Left ventricle myocardium superior (tissue), 1 donor: ENCODE data around the gene ADGRB3. TPM values are rescaled to one million over a fixed set of nuclear protein-coding genes. Genes with fewer than 3 reads are reported as not detected.
A peak's percentile ranks its signal among the peaks of the same experiment; 100 is the strongest.

Source experiments
- ATAC-seq: fragments of 200-7000 bp; cut with Tn5 transposase; one replicate; pipeline ENCODE4 v1.9.1; 2020; ENCODE audit warnings: mild to moderate bottlenecking, moderate library complexity
- DNase-seq: peaks from one replicate; pipeline ENCODE4 v3.0.0-alpha.2; 2020
- intact Hi-C: fragments of 100-400 bp; cut with micrococcal nuclease; formaldehyde crosslinking; loops from one replicate; pipeline ENCODE4 v1.11.0; 2022
- total RNA-seq: library from RNA; stranded (reverse); fragmentation: NEBNext Ultra II Directional; extraction: Animal tissue kit (Norgen Biotek cat#: 25700); gene quantifications from one replicate; pipeline ENCODE4 v1.2.1, GENCODE V29; 2021
- donor health status: DM: no; HTN: yes; CAD: no; lungs with severe emphysema.

Gene ADGRB3
- total RNA-seq, 1 donor from 2014 or later = 0.89 TPM

DNA sequence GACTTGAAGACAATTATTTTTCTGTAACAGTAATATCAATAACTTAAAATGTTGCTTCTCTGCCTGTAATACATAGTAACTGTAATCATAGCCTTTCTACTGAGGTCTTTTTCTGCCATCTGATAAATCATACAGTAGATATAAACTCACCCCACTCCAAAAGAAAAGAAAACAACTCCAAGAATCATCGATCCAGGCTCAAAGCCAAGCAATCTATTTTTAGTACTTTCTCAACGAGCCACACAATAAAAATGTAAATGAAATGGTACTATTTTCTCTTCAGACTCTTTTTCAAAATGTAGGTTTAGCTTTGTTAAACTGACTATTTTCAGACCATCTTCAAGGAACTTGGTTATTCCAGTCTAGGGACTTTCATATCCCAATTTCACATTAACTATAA lies 493.3 kb downstream of the ADGRB3 start:
- ATAC-seq (no peak), DNase-seq (no peak)
- intact Hi-C loops = no loop called here

DNA sequence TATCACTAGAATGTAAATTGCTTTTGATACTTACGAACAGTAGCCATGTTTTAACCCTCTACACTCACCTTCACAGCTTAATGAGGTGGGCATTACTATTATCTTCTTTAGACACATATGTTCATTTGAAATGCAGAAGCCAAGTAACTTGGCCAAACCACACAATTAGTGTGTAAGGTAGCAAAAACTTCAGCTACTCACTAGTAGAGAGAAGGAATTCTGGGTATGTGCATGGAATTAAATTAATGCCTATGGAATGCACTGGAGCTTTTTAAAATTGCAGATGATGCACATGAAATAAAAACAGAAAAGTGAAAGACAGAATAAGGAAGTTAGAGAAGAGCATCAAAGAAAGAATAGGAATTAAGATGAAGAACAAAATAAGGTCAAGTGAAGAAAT lies 494.0 kb downstream of the ADGRB3 start:
- DNase-seq = no peak
- no peak for ATAC-seq
- intact Hi-C loops = no loop called here

DNA sequence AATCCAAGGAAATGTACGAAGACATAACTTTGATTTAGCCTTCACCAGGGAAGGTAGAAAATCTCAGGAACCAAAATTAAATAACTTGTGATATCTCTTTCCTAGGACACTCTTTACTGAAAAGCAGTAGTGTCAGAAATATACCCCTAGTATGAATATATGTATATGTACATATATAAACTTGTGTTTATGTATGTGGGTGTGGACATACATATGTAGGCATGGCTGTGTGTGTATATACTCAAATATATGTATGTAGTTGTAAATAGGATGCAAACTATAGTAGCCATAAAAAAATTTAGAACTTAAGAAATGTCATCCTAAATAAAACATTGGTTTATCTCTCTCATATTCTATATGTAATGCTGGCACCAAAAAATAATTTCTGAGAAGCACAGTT lies 500.8 kb downstream of the ADGRB3 start:
- ATAC-seq = no peak
- intact Hi-C loops = no loop called here
- no peak for DNase-seq

DNA sequence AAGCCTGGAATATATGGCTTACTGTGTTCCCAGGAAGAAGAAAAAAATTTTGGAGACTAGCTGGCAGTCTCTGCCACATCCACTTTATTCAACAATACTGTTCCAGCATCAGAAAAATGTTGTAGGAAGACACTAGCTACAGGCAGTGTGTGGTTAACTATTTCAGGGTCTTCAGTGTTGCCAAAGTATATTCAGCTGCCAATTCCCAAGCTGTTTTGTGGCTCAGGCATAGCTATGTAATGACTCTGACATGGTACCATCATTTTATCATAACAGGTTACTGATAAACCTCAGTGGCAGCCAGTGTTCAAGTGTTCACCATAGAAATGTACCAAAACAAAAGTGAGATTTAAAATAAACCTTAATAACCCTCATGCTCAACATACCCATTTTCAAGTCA lies 503.1 kb downstream of the ADGRB3 start:
- intact Hi-C loops = no loop called here
- DNase-seq = no peak
- ATAC-seq = peak; percentile 94

DNA sequence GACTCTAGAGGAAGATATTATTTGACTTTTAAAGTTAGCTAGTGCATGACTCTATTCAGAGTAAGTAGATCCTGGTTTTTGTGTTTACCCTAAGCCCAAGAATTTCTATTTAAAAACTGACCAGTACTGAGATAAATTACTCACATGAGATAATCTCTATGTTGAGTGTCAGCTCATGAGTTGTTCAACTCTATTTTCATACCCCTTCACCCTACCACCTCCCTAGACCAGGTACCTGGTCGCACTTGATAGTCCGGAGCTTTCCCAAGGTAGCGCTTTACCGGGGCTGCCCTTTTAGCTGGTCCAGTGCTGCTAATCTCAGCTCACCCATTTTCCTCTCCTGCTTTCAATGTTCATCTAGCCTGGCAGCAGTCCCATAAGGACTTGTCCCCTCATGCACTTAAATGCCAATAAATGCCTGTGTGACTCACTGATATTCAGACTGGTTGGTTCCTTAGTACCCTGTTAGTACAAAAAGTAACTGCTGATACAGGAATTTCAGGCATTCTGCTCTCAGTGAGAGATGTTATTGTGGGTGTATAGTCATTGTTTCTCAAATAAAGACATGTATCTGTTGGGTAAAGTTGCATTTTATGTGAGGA lies 503.9 kb downstream of the ADGRB3 start:
- intact Hi-C loops = no loop called here
- peak; percentile 38 for DNase-seq
- peak; percentile 90 for ATAC-seq

DNA sequence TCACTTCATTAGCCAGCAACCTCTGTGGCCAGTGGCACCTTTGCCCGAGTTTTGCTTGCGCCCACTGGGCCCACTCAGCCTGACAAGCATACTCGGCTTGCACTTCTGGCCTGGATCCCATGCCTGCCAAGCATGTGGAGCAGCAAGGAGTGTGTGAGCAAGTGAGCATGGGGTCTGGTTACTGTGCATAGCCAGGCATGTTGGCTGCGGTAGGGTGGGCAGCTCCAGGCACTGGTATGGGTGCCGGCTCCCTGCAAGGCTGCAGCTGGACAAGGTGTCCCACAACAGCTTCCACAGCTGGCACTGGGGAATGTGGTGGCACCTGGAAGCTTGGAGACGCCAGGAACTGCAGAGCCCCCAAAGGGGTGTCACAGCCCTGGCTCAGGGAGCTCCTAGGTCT lies 510.0 kb downstream of the ADGRB3 start:
- intact Hi-C loops = no loop called here
- DNase-seq (no peak), ATAC-seq (no peak)

DNA sequence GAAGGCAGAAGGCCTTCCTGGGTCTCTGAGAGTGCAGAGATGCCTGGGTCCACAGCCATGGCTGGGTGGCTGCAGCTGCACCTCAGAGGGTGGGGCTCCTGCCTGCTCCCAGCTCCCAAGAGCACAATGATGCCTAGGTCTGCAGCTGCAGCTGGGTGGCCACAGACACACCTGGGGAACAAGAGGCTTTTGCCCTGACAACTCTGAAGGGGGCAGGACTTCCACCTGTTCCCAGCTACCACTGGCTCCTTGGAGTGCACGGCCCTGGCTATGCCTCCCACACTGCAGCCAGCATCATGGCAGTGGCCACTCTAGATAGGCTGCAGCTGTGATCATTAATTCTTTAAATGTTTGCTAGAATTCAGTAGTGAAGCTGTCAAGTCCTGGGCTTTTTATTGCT lies 511.3 kb downstream of the ADGRB3 start:
- intact Hi-C loops = no loop called here
- no peak for DNase-seq
- ATAC-seq = no peak

DNA sequence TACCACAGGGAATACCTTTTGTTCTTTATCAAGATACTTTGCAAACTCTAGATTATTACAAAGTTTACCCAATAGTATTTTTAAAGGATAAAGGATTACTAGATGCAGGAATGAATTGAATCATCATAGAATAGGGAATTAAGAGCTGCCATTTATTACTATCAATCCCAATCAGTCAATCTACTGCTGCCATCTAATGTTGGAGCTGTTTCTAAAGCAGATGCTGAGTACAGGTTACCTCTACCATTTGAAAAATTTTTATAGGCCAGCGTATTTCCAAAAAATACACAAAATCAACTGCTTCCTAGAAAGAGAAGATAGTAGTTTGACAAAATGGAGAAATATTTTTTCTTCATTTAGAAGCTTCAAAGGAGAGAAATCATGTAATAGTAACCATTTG lies 520.4 kb downstream of the ADGRB3 start:
- DNase-seq (no peak), ATAC-seq (no peak)
- intact Hi-C loops = no loop called here

DNA sequence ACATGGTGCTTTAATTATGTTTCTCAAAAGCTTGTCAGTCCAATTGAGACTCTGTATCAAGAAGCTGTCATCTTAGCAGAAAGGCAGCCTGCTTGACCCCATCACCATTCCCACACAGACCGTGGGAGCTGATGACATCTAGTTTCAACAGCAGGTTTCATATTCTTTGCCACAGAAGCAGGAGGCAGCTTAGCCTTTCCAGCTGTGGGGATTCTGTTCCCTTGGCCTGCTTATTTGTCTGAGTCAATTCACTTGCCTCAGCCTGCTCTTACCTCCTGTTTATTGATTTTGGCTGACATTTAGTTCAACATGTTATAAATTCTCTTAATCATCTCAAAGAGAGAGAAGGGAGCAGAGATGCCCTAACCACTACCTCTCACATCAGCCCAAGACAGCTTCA lies 527.7 kb downstream of the ADGRB3 start:
- intact Hi-C loops = no loop called here
- ATAC-seq (peak; percentile 46), DNase-seq (no peak)

DNA sequence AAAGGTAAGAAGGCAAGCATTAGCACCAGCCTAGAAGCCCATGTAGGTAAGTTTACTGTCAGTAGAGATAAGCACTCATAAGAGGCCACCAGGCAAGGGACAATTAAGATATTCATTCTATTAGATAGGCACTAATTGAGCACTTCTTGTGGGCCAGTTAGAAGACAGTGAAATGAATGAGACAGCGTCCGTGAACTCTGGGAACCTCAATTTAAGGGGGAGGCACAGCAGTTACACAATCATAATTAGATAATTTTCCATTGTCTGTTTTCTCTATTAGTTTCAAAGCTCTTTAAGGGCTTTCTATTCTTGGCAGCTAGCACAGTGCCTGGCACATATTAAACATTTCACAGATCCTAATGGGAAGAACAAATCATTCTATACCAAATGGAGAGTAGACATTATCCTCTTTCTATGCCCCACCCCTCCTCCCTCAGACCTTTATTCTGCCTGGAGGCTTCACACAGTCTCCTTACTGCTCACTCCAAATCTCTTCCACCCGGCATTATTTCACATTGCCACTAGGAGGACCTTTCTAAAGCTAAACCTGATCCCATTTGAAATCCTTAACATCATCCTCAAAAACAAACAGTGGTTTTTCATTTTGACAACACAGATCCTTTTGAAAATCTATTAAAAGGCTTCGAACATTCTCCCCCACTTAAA lies 529.6 kb downstream of the ADGRB3 start:
- DNase-seq (no peak), ATAC-seq (peak; percentile 66)
- intact Hi-C loops = no loop called here

DNA sequence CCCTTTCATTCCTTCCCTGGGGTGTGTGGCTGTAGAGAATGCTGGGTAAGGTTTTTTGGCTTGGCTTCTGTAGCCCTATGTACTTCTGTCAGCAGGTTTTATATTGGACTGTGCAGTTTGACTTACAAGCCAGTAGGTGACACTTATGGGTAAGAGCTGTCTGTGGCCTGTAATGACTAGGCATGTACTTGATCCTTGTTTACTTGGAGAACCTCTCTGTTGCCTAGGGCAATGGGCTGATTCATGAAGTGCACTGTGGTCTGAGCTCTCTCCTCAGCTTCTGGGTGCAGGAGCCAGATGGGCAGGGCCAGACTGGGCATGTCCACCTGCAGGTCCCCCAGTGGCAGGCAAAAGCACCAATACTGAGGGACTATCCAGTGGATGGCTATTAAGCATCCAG lies 544.6 kb downstream of the ADGRB3 start:
- ATAC-seq (peak; percentile 19), DNase-seq (no peak)
- intact Hi-C loops = no loop called here

DNA sequence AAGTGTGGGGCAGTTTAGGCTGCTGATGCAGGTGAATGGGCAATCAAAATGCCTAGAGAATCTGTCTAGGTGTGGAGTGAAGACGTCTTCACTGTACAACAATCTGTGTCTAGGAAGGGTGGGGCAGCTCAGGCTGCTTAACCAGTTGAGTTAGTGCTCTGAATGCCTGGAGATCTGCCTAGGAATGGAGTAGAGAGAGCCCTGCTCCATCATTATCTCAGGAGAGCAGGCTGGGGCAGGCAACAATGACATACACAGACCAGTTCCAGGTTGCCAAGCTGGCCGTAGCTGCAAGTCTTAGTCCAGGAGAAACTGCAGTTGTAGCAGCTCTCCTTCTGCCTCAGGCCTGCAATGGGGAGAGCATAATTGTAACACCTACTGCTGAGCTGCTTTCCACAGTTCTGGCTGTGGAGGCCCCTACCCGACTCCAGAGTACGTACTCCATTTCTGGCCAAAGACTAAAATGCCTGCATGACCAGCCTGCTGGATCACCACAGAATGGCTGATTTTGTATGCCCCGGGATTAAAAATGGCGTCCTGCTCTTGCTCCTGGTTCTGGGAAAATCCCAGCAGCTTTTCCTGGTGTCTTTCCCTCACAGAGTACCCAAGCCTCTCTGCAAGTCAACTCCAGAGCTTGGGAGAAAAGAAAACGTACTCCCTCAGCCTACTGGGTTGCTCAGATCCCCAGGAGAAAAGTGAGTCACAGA lies 545.4 kb downstream of the ADGRB3 start:
- DNase-seq = no peak
- ATAC-seq = no peak
- intact Hi-C loops = no loop called here

DNA sequence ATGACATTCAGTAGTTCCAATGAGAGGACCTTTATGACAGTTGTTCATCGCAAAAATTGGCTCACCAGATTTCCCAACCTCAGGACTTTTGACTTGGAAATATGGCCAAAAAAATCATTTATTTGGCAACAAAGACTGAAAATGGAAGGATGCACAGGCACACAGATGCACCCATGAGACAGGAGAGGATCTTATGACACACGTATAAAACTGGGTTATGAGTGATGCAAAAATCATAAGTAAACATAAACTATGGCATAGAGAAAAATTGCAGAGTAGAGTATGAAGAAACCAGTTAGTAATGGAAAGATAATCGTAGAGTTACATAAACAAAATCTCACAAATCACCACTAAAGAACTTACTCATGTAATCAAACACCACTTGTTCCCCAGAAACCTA lies 546.9 kb downstream of the ADGRB3 start:
- ATAC-seq (no peak), DNase-seq (no peak)
- intact Hi-C loops = no loop called here

DNA sequence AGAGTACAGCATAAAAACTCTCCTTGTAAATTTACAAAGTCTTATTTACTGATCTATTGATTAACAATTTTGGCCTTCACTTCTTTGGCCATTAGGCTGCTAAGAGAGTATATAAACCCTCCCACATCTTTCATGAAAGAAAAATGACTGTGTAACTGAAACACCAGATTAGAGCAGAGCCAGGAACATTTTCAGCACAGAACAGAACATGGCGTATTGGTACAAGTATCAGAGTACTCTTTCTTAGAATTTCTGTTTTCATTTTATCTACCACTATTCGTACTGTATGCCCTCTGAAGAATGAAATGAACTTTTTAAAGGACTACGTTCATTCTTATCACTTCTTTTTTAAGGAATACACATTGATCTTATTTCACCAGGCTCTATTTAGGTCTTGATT lies 550.2 kb downstream of the ADGRB3 start:
- ATAC-seq (no peak), DNase-seq (no peak)
- intact Hi-C loops = no loop called here

DNA sequence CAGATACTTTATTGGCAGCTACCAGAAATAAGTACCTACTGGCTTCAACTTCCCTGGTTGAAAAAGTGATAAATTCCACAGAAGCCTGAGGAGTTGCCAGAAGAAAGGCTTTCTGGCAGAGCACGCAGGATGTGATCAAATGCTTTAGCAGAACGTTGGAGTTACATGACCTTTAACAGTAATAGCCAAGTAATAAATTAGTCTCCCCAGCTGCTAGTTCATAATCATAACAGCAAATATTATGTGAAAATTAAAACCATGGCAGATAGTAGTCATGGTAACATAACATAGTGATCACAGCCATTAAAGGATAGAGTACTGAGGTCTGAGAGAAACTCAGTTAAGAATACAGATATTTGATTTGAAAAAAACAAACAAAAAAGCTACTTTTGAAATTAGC lies 567.7 kb downstream of the ADGRB3 start:
- intact Hi-C loops = no loop called here
- DNase-seq (no peak), ATAC-seq (no peak)

DNA sequence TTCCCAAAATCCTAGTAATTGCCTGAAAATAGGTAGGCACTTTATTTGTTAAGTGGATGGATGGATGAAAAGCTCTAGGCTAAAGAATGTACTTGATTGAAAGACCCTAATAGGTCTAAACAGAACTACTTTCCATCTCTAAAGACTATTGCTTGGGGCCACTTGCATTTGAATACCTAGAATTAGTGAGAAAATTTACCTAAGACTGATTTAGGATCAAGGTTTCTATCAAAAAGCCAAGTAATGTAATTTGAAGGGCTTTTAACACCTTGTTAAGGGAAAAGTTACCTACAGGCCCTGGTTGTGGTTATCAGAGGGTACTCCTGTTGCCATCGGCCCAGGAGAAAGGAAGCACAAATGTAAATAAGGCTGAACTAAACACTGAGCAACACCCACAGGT lies 581.0 kb downstream of the ADGRB3 start:
- DNase-seq (no peak), ATAC-seq (no peak)
- intact Hi-C loops = no loop called here

DNA sequence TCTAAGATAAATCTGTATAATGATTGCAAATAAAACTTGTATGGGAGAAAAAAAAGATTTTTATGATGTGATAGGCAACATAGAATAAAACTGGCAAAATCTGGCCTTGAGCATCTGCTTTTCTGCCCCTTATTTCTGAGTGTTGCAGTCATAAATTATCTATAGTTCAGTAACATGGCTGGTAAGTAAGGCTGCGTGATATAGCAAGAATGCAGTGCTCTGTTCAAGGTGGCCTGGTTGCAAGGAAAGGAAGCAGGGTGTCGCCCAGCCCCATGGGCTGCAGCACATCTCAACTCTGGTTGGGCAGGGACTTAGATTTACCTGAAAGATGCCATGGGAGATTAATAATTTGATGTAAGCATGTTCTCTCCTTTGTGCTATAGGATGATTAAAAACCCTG lies 582.3 kb downstream of the ADGRB3 start:
- no peak for ATAC-seq
- intact Hi-C loops = no loop called here

DNA sequence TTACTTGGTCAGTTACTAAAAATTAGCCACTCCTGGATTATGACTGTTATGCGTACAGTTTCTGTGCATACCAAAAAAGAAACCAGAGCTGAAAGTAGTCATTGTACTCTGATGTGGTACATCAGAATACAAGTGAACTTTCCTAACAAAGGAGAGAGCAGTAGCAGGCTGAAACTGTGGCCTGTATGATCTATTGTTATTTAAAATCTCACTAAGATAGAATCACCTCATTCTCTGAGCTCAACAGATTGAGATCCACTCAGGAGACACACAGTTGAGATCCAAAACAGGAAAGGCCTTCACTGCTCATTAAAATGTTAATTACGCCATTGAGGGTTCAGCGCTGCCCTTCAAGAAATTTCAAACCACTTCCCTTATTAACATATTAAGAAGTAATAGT lies 585.3 kb downstream of the ADGRB3 start:
- no peak for DNase-seq
- no peak for ATAC-seq
- intact Hi-C loops = no loop called here

More for the DNA sequence above, 582.3 kb downstream of the ADGRB3 start:
- DNase-seq = no peak

DNA sequence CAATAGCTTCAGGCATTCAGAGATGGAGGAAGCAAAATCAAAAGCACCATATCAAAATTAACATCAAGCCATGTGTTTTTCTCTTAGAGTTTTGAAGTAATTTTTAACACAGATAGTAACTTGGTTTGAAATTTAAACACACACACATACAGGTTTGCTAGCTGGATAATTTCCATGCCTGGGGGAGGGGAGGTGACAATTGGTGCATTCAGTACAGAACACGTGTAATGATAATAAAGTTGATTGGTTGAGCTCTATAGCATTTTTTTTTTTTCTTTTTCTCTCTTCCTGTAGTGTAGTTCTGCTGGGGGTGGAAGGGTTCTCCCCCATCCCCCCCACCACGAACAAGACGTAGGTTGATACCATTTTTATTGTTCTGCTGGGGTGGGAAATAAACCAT lies 596.9 kb downstream of the ADGRB3 start:
- intact Hi-C loops = no loop called here
- ATAC-seq = no peak

DNA sequence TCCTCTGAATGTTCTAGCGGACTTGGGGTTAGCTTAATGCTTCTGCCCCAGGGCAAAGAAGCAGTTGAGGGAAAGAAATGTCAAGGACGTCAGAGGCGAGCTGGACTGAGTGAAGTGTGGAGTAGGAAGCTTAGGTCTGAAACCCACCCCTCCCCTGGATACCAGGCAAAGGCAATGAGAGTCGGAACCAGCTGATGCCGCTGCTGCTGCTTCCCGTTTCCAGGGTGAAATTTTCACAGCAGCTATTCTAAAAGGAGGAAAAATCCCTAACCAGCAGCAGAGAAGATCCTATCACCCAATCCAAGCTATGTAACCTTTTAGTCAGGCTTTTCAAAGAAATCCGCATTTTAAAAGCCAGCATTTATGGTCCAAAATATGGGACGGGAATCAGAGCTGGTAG lies 597.4 kb downstream of the ADGRB3 start:
- ATAC-seq (no peak), DNase-seq (no peak)
- intact Hi-C loops = no loop called here

More for the DNA sequence above, 596.9 kb downstream of the ADGRB3 start:
- no peak for DNase-seq

DNA sequence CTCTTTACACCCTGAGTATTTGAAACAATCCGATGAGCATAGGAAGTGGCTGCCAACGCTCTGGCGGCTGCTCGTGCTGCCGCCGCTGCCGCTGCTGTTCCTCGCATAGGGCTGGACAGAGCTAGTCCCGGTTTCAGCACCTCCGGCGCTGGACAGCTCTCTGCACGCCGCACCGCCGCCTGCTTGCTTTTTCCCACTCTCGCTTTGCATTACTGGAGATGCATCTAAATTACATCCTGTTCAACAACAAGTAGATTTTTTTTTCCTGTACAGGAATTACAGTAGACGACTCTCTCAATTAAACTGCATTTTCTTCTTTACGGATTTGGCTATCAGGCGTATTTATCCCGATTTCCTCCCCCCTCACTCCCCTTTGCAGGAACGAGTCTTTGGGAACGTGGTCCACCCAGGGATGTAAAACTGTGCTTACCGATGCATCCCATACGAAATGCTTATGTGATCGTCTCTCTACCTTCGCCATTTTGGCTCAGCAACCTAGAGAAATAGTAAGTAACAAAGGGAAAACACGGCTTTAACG lies 597.9 kb downstream of the ADGRB3 start:
- intact Hi-C loops = no loop called here
- ATAC-seq = peak; percentile 96
- peak; percentile 86 for DNase-seq
